GM12865 (cell line): Measurements from ENCODE around the gene FBXO36.
"Not testable (repeated sequence)": the region's sequence is repeated elsewhere in the genome, so short reads cannot be mapped to it uniquely, and the experiment has no call there.

Source experiments
- DNase-seq: peaks from one replicate; pipeline ENCODE4 v3.0.0; 2010; ENCODE audit warnings: low read depth
- H3K4me3 ChIP-seq: 2 replicates; pipeline ENCODE4 v1.5.1; 2011; ENCODE audit warnings: mild to moderate bottlenecking, low read depth, low read length, control low read depth
- CTCF ChIP-seq: IDR thresholded peaks from 2 replicates; pipeline ENCODE4 v1.5.1; 2011; ENCODE audit warnings: low read length, control low read depth, low read depth, inconsistent platforms; ENCODE audit not compliant: insufficient read depth; ENCODE audit errors: missing control alignments

Gene FBXO36

GRCh38 chr2:229910832-229911412, 11.4 kb upstream of the FBXO36 start:
- H3K4me3 ChIP-seq = no peak overlapping the region
- peak; percentile 39 for TF ChIP-seq CTCF
- DNase-seq = peak; percentile 51

GRCh38 chr2:229914171-229914570, 8.1 kb upstream of the FBXO36 start:
- TF ChIP-seq CTCF = no peak
- peak; percentile 29 for DNase-seq
- H3K4me3 ChIP-seq = no peak overlapping the region

GRCh38 chr2:229917793-229918192, 4.5 kb upstream of the FBXO36 start:
- DNase-seq = no peak
- no peak for TF ChIP-seq CTCF
- no peak overlapping the region for H3K4me3 ChIP-seq

- DNase-seq = peak; percentile 32
- TF ChIP-seq CTCF = no peak
- H3K4me3 ChIP-seq = peak overlapping the region; percentile 98
These were observed 2.2 kb upstream of the FBXO36 start for GRCh38 chr2:229920011-229920641.

GRCh38 chr2:229921101-229921891, 1.0 kb upstream of the FBXO36 start:
- peak; percentile 78 for DNase-seq
- TF ChIP-seq CTCF = no peak
- peak overlapping the region; percentile 98 for H3K4me3 ChIP-seq

- DNase-seq = peak; percentile 97
- peak within 1 kb of the TSS; percentile 98 for H3K4me3 ChIP-seq
- TF ChIP-seq CTCF = no peak
These were observed 333 bp upstream of the FBXO36 start, which contains the start of gene TRIP12 for GRCh38 chr2:229921892-229922448. TRIP12 (minus strand) TSS chr2:229922009; CDS start chr2:229880079, 41,930 bp downstream.

GRCh38 chr2:229924541-229924940, 2.2 kb downstream of the FBXO36 start:
- not testable (repeated sequence) for DNase-seq, H3K4me3 ChIP-seq
